ENCODE results near the gene GREB1. TPM values are rescaled to one million over a fixed set of nuclear protein-coding genes. Genes with fewer than 3 reads are reported as not detected.

The GREB1 gene
- total RNA-seq, 2 experiments from 2014 or later, result 0.38 to 0.42 TPM

- CTCF ChIA-PET, result interaction anchor here (0.6 to 19.6 kb wide), 5 partner anchors 11 to 316 kb away, joined by 3 to 410 read pairs (median 5); no protein-coding TSS in a partner anchor
- DNase-seq, result no peak
- no peaks in the 10 kb centered on the region for H3K36me3 Mint-ChIP-seq (ENCODE audit: low read depth)
- H3K27me3 Mint-ChIP-seq (ENCODE audit: low read depth), result peaks cover 5% of the 10 kb centered on the region
- no peak overlapping the region for H3K4me3 Mint-ChIP-seq
- no peaks in the 10 kb centered on the region for H3K9me3 Mint-ChIP-seq
- intact Hi-C loops (cut with micrococcal nuclease), result loop anchor here (2.0 kb wide), 1 partner anchor 99 kb away; no protein-coding TSS in a partner anchor
- H3K27ac Mint-ChIP-seq, result no peak overlapping the region
- H3K4me1 Mint-ChIP-seq (ENCODE audit: low read depth), result peaks cover 9% of the 10 kb centered on the region
These were observed 149.6 kb downstream of the GREB1 start for GRCh38 chr2:11683476-11683875.

GRCh38 chr2:11683966-11684365, 150.1 kb downstream of the GREB1 start:
- Mint-ChIP-seq H3K27me3 (ENCODE audit: low read depth) (peaks cover 5% of the 10 kb centered on the region), H3K9me3 (no peaks in the 10 kb centered on the region), H3K4me1 (ENCODE audit: low read depth) (peaks cover 12% of the 10 kb centered on the region), H3K4me3 (no peak overlapping the region), H3K36me3 (ENCODE audit: low read depth) (no peaks in the 10 kb centered on the region), H3K27ac (no peak overlapping the region)
- no peak for DNase-seq
- intact Hi-C loops (cut with micrococcal nuclease), result loop anchor here (2.0 kb wide), 1 partner anchor 99 kb away; no protein-coding TSS in a partner anchor
- CTCF ChIA-PET, result interaction anchor here (0.9 to 19.6 kb wide), 4 partner anchors 10 to 97 kb away, joined by 4 to 410 read pairs (median 6); no protein-coding TSS in a partner anchor

GRCh38 chr2:11684894-11685460, 151.1 kb downstream of the GREB1 start:
- CTCF ChIA-PET, result interaction anchor here (1.8 to 19.6 kb wide), 2 partner anchors 21 to 96 kb away, joined by 5 to 410 read pairs; no protein-coding TSS in a partner anchor
- H3K36me3 Mint-ChIP-seq (ENCODE audit: low read depth), result no peaks in the 10 kb centered on the region
- no peak for DNase-seq
- no peaks in the 10 kb centered on the region for H3K9me3 Mint-ChIP-seq
- H3K27ac Mint-ChIP-seq, result no peak overlapping the region
- peaks cover 5% of the 10 kb centered on the region for H3K27me3 Mint-ChIP-seq (ENCODE audit: low read depth)
- no peak overlapping the region for H3K4me3 Mint-ChIP-seq
- peaks cover 12% of the 10 kb centered on the region for H3K4me1 Mint-ChIP-seq (ENCODE audit: low read depth)
- intact Hi-C loops (cut with micrococcal nuclease), result loop anchor here (5.0 kb wide), 1 partner anchor 1032 kb away; the partner anchor contains the start of gene TRIB2

- Mint-ChIP-seq H3K27ac (no peak overlapping the region), H3K4me1 (ENCODE audit: low read depth) (peaks cover 12% of the 10 kb centered on the region), H3K9me3 (no peaks in the 10 kb centered on the region), H3K36me3 (ENCODE audit: low read depth) (no peaks in the 10 kb centered on the region), H3K27me3 (ENCODE audit: low read depth) (peaks cover 5% of the 10 kb centered on the region), H3K4me3 (no peak overlapping the region)
- no peak for DNase-seq
- CTCF ChIA-PET, result interaction anchor here (0.6 to 19.6 kb wide), 2 partner anchors 95 kb away, joined by 3 to 410 read pairs; no protein-coding TSS in a partner anchor
- intact Hi-C loops (cut with micrococcal nuclease), result loop anchor here (5.0 kb wide), 1 partner anchor 1031 kb away; the partner anchor contains the start of gene TRIB2
These were observed 152.1 kb downstream of the GREB1 start for GRCh38 chr2:11685906-11686470.

DNA sequence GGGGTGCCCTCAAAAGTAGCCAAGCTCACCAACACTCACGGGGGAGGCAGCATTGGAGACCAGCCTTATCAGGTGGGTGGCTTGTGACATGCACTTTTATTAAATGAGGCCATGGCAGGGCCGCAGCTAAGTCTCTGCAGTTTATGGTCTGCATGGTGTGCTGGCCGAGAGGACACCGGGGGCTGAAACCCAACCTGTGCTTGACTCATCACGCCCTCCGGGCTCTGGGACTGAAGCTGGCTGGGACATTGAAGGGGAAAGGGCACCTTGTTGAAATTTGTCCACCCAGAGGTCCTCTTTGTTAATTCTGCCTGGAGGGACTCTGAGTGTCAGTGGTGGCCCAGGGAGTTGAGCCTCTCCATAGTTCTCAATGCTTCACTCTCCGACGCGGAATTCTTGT, 153.9 kb downstream of the GREB1 start:
- H3K27ac Mint-ChIP-seq, result no peak overlapping the region
- peaks cover 10% of the 10 kb centered on the region for H3K4me1 Mint-ChIP-seq (ENCODE audit: low read depth)
- no peaks in the 10 kb centered on the region for H3K36me3 Mint-ChIP-seq (ENCODE audit: low read depth)
- peaks cover 5% of the 10 kb centered on the region for H3K27me3 Mint-ChIP-seq (ENCODE audit: low read depth)
- no peaks in the 10 kb centered on the region for H3K9me3 Mint-ChIP-seq
- DNase-seq, result no peak
- CTCF ChIA-PET, result interaction anchor here (0.6 to 19.6 kb wide), 24 partner anchors 9 to 555 kb away, joined by 3 to 410 read pairs (median 3); partner anchors contain the start of gene LPIN1
- intact Hi-C loops (cut with micrococcal nuclease), result loop anchor here (1.0 to 5.0 kb wide), 3 partner anchors 92 to 1030 kb away; partner anchors contain the start of gene TRIB2
- no peak overlapping the region for H3K4me3 Mint-ChIP-seq

DNA sequence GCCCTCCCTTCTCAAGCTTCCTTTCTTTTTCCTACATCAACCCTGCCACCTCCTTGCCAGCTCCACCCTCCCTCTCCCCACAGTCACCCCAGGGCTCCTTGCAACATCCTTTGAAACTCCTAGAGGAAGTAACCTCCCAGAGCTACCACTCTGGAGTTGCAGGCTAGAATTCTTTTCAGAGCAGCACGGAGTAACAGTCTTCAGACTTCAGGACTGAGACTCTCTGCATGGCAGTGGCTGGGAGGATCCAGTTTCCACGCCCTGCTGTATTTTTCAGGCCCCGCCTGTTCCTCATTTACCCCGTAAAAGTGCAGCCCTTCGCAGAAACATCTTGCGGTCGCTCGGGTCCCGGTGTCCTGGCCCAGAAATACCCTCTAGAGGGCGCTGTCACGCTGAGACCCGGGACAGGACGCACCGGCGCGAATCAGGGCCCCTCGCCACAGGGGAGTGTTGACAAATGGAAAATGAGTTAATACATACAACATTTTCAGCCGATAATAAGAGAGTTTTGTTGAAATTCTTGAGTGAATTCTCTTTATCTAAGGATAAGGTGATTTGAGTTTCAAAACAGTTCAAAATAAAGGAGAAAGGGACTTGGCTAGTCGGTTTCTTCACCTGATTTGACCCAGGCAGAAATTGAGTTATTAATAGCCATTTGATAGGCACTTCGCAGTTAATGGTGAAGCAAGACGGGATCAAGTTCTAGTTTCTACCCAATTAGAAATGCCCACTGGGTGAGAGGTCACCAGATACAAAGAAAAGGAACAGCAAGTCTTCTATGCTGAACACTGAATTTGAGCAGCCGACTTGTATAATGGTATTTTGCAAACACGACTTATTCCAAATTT, 154.6 kb downstream of the GREB1 start:
- Mint-ChIP-seq H3K9me3 (no peaks in the 10 kb centered on the region), H3K4me1 (ENCODE audit: low read depth) (peaks cover 10% of the 10 kb centered on the region), H3K27ac (no peak overlapping the region), H3K4me3 (peak overlapping the region; percentile 32), H3K27me3 (ENCODE audit: low read depth) (peaks cover 5% of the 10 kb centered on the region), H3K36me3 (ENCODE audit: low read depth) (no peaks in the 10 kb centered on the region)
- peak; percentile 89 for DNase-seq
- intact Hi-C loops (cut with micrococcal nuclease), result loop anchor here (1.0 to 5.0 kb wide), 3 partner anchors 91 to 1029 kb away; partner anchors contain the start of gene TRIB2
- CTCF ChIA-PET, result interaction anchor here (0.6 to 19.6 kb wide), 25 partner anchors 9 to 555 kb away, joined by 3 to 410 read pairs (median 3); partner anchors contain the start of gene LPIN1

DNA sequence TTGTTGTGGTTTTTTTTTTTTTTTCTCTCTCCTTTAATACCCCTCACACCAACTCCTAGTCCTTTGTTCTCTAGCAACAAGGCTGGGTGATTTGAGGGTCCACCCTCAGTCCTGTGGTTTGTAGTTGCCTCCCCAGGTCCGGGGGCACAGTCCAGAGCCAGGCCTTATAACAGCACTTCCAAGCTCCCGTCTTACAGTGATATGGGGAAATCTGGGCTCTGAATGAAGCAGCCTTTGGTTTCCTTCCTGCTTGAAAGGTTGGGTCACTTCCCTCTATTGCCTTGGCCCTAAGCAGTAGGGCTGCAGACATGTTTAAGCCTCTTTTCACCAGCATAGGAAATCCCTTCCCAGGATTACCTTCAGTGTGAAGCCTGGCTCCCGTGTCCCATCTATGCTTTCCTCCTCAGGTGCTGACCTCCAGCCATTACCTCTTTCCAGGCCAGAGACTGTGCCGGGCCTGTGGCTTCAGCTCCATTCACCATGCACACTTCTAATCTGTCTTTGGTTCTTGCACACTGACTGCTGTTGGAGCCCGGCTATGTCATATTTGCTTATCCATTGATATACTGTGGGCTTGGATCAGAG, 157.3 kb downstream of the GREB1 start:
- Mint-ChIP-seq H3K4me1 (ENCODE audit: low read depth) (peaks cover 10% of the 10 kb centered on the region), H3K27ac (no peak overlapping the region), H3K36me3 (ENCODE audit: low read depth) (no peaks in the 10 kb centered on the region), H3K4me3 (no peak overlapping the region), H3K9me3 (no peaks in the 10 kb centered on the region), H3K27me3 (ENCODE audit: low read depth) (peaks cover 4% of the 10 kb centered on the region)
- CTCF ChIA-PET, result interaction anchor here (3.5 to 19.6 kb wide), 2 partner anchors 63 to 90 kb away, joined by 13 to 410 read pairs; no protein-coding TSS in a partner anchor
- no peak for DNase-seq
- intact Hi-C loops (cut with micrococcal nuclease), result loop anchor here (10.0 kb wide), 1 partner anchor 1314 kb away; no protein-coding TSS in a partner anchor

Small RNAs within 50 kb of the gene (microRNA-seq; reads per million reads assigned to microRNA genes)
- not detected for gene MIR4429 (ENCODE audit: borderline microRNAs expressed, borderline replicate concordance)

Other genes starting within 250 kb of the GREB1 start
- gene ROCK2, start 189.4 kb upstream of the GREB1 start, total RNA-seq, result 1 to 10 TPM; 8.4 to 9.4 TPM
- 1 to 10 TPM; 8.7 to 9.4 TPM for gene E2F6, start 67.9 kb upstream of the GREB1 start, total RNA-seq
- gene NTSR2, start 136.2 kb downstream of the GREB1 start, total RNA-seq, result not detected
- gene LPIN1, start 212.6 kb downstream of the GREB1 start, total RNA-seq, result 100 to 1,000 TPM in 1 of 2 experiments, 10 to 100 TPM in 1; 96.4 to 102 TPM

Measured in activated naive CD4-positive, alpha-beta T cell treated with anti-CD3 and anti-CD28 coated beads for 36 hours (primary cell).